HG02970 (cell line): Measurements from ENCODE around the gene DR1.
"Not testable (repeated sequence)": the region's sequence is repeated elsewhere in the genome, so short reads cannot be mapped to it uniquely, and the experiment has no call there.

ENCODE experiments used
- ATAC-seq: cut with Tn5 transposase; IDR thresholded peaks from one replicate; pipeline ENCODE4 v1.9.1; 2021; ENCODE audit warnings: mild to moderate bottlenecking, moderate library complexity, moderate number of reproducible peaks; ENCODE audit not compliant: unreplicated experiment, low FRiP score

DR1 gene

DNA sequence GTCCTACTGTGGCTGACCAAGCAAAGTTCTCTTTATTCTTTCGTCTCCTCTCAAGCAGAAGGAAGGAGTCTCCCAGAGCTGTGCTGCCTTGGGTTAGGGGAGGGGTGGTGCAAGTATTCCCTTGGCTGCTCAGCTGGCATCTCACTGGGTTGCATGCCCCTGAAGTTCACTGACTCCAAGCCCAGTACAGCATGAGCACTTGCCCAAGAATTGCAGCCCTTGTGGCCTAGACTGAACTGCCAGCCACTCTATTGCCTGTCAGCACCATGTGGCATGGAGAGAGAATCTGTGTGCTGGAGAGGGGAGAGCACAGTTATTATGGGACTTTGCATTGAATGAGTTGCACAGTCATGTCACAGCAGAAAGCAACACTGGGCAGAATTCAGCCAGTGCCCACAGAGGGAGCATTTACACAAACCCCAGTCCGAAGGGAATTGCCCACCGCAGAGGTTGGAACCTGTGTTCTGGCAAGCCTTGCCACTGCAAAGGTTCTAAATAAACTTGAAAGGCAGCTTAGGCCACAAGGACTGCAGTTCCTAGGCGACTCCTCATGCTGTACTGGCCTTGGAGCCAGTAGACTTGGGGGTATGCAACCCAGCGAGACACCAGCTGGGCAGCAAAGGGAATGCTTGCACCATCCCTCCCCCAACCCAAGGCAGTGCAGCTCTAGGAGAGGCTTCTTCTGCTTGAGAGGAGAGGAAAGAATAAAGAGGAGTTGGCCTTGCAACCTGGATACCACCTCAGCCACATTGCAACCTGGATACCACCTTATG is 28.8 kb downstream of the DR1 start:
- ATAC-seq, result no peak

DNA sequence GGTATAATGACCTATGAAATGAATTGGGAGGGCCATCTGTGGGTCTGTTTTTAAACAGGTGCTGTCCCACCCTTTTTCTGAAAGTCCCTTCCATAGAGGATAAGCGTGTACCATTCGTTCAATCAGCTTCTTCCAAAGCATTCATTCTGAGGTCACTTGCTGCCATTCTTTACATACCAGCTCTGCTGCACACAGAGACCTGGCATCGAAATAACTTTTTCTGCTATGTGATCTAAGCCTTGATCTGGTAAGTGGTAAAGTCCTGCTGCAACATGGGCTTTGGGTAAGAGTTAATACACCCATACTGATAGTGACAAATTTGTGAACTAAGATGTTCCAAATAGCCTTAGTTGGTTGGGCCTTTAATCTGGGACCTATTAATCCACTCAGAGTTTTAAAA is 38.9 kb downstream of the DR1 start:
- no peak for ATAC-seq

DNA sequence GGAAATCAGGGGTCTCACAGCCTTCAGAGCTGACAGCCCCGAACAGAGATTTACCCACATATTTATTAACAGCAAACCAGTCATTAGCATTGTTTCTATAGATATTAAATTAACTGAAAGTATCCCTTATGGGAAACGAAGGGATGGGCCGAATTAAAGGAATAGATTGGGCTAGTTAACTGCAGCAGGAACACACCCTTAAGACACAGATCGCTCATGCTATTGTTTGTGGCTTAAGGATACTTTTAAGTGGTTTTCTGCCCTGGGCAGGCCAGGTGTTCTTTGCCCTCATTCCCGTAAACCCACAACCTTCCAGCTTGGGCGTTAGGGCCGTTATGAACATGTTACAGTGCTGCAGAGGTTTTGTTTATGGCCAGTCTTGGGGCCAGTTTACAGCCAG is 40.6 kb downstream of the DR1 start:
- ATAC-seq, result not testable (repeated sequence)

DNA sequence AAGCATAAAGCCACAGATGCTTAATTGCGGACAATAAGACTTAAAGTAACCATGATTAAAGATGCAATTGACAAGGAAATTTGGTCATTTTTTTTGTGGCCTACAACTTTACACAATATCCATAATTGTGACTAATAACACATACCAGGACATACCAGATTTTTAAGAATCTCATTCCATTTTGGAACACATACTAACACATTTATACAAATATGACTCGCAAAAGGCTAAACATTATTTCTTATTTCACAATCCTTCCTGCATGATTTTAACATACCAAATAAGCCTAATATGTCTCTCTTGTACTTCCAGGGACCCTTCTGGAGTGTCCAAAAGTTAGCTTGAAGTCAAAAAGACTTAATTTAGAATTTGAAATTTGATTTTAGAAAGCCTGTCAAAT is 48.8 kb downstream of the DR1 start:
- no peak for ATAC-seq

DNA sequence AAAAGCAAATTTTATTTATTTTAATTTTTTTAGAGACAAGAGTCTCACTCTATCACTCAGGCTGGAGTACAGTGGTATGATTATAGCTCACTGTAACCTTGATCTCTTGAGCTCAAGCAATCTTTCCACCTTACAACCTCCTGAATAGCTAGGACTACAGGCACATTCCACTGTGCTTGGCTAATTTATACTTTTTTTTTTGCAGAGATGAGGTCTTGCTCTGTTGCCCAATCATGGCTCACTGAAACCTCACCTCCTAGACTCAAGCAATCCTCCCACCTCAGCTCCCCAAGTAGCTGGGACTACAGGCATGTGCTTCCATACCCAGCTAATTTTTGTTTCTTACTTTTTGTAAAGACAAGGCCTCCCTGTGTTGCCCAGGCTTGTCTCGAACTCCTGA is 49.5 kb downstream of the DR1 start:
- no peak for ATAC-seq

DNA sequence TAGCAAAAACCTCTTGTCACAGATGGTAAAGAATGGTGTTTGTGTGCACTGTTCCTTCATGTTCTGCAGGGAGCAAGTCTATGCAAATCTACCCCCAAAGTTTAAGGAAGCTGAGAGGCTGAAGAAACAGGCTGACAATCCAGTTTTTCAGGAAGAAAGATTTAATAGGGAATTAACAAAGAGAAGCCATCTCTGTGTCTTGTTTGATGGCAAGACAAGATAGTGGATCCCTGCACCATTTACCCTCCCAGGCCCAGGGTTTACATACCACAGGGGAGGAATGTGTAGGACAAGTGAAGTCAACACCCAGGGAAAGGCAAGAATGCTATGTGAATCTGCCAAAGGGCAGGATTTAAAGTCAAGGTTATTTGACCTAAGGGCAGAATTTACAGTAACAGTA is 54.1 kb downstream of the DR1 start:
- ATAC-seq, result no peak

DNA sequence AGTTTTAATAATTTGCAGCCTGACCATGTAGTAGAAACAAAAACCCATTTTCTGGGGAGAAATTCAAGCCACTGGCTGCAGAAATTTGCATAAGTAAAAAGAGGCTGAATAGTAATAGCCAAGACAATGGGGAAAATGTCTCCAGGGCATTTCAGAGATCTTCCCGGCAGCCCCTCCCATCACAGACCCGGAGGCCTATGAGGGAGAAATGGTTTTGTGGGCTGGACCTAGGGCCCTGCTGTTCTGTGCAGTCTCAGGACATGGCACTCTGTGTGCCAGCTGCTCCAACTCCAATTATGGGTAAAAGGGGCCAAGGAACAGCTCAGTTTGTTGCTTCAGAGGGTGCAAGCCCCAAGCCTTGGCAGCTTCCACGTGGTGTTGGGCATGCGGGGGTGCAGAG is 62.5 kb downstream of the DR1 start:
- no peak for ATAC-seq

DNA sequence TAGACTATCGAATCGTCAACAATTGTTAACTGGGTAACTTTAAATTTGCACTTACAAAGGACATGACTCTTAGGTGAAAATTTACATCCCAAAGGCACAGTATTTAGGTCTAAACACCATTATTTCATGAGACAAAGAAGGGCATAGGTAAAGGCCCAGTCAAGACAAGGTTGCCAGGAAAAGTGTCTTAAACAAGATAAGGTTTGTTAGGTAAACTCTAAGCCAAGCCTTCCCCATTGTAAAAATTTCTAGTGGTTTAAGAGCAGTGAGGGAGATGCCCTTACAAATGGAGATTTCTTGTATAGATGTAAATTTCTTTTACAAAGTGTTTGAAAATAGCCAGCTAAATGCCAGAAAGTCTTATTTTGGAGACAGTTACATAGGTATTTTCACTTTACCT is 65.3 kb downstream of the DR1 start:
- no peak for ATAC-seq

DNA sequence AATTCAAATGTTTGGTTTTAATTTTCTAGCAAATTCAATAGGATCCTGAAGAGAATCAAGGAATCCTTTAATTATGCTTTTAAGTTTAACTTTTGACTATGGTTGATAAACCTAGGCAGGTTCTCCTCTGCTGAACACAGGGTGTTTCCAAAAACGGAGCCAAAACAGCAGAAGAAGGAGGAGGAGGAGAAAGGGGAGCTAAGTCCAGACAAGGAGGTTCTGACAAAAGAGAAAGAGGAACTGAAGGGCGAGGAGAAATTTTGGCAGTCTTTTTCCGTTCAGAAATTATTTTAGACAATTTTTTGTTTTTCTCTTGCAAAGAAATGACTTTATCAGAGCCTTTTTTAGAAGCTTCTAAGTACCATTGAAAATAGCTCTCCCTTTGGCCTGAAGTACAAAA is 69.0 kb downstream of the DR1 start:
- no peak for ATAC-seq

DNA sequence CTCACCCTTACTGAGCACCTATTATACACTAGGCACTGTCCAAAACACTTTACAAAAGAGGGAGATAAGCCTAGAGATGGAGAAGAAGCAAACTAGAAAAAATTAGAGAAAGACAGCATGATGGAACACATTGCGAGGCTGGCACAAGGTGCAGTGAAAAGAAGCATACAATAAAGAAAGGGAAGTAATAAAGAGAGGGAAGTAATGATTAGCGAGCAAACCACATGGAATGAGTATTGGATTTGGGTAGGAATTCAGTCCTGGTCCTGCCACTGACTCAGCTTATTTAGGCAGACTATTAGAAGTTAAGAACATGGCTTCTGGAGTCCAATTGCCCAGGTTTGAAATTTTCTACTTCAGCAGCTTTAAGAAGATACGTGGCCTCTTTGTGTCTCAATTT is 69.6 kb downstream of the DR1 start:
- no peak for ATAC-seq

DNA sequence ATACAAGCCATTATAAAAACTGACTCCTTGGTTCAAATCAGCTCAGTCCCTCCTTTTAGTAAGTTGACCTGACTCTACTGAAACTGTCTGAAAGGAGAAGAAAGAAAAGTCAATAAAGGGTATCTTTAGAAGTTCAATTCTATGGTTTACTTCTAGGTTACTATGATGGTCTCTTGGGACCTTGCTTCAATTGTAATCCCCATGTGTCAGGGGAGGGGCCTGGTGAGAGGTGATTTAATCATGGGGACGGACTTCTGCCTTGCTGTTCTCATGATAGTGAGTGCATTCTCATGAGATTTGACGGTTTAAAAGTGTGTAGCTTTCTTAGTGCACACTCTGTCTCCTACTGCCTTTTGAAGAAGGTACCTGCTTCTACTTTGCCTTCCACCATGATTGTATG is 70.5 kb downstream of the DR1 start:
- no peak for ATAC-seq
